Body of pancreas (tissue), 4 donors: ENCODE results near the gene SLC28A1. TPM values are rescaled to one million over a fixed set of nuclear protein-coding genes. Genes with fewer than 3 reads are reported as not detected.

Experiments
- ATAC-seq: fragments of 150-250 bp; one replicate; pipeline ENCODE4 v1.9.1; 2016
- DNase-seq, 4 donors: peaks; one replicate each; pipeline ENCODE4 v3.0.0-alpha.2; 2019
- H3K27ac ChIP-seq, 4 donors: fragments of 200-600 bp; sonication (generic); 1 replicate in 3 of 4; 2 replicates in 1 of 4; pipeline versions ENCODE4 v1.5.1 to v1.6.1; 2016 to 2019; ENCODE audit warnings: mild to moderate bottlenecking in 1 of 4, mixed read lengths in 1 of 4, moderate library complexity in 1 of 4
- H3K27me3 ChIP-seq, 2 donors: fragments of 200-600 bp; sonication (generic); one replicate each; pipeline ENCODE4 v1.6.0; 2016; ENCODE audit warnings: mild to moderate bottlenecking in 1 of 2
- H3K36me3 ChIP-seq, 2 donors: fragments of 200-600 bp; sonication (generic); replicated peaks in 1 of 2; 2 replicates each; pipeline ENCODE4 v1.5.1; 2016; ENCODE audit warnings: low read depth in 2 of 2; ENCODE audit not compliant: insufficient read depth in 1 of 2
- H3K4me1 ChIP-seq: fragments of 200-600 bp; sonication (generic); one replicate; pipeline ENCODE4 v1.6.0; 2016
- H3K4me3 ChIP-seq, 2 donors: fragments of 200-600 bp; sonication (generic); 1 replicate in 1 of 2; 2 replicates in 1 of 2; pipeline ENCODE4 v1.5.1; 2016 to 2019
- H3K9me3 ChIP-seq, 3 donors: fragments of 200-600 bp; sonication (generic); 1 replicate in 2 of 3; 2 replicates in 1 of 3; pipeline ENCODE4 v1.5.1; 2016
- POLR2A ChIP-seq, 3 donors: fragments of 450-650 bp; IDR thresholded peaks; one replicate each; pipeline ENCODE4 v1.6.1; 2016; ENCODE audit warnings: antibody characterized with exemption in 3 of 3, mild to moderate bottlenecking in 2 of 3
- WGBS, 2 donors: methylation state at CpG; one replicate each; pipeline ENCODE4 v1.1.5; 2017; 5-methylcytosine and 5-hydroxymethylcytosine counted together
- intact Hi-C: fragments of 100-400 bp; cut with DNase I; formaldehyde crosslinking; loops from one replicate; pipeline ENCODE4 v1.15.1; 2023
- total RNA-seq, 2 donors: library from RNA; depleted of rRNA; stranded (reverse); fragments of >200 nt; gene quantifications; one replicate each; pipeline ENCODE4 v1.1.0, GENCODE V29; 2016
- TF ChIP-seq, protein P1 (sequence below), 7 experiments: fragments of 450-650 bp in 4 of 7; fragments of 200-600 bp in 3 of 7; sonication (generic) in 3 of 7; IDR thresholded peaks; one replicate each; pipeline ENCODE4 v1.5.1; 2016 to 2019; ENCODE audit warnings: antibody characterized with exemption in 7 of 7

The SLC28A1 gene
- total RNA-seq, 2 donors from 2014 or later, result 0.26 TPM; not detected in 1

DNA sequence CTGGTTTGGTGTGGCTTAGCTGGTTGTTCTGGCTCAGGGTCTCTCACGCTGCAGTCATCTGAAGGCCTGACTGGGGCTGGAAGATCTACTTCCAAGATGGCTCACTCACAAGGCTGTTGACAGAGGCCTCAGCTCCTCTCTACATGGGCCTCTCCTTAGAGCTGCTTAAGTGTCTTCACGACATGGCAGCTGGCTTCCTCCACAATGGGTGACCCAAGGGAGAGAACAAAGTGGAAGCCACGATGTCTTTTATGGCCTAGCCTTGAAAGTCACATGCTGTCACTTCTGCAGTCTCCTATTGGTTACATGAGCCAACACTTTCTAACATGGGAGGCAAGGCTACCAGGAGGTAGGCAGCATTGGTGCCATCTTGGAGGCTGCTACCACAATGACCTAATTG, 83.8 kb downstream of the SLC28A1 start:
- TF ChIP-seq, protein P1, sequence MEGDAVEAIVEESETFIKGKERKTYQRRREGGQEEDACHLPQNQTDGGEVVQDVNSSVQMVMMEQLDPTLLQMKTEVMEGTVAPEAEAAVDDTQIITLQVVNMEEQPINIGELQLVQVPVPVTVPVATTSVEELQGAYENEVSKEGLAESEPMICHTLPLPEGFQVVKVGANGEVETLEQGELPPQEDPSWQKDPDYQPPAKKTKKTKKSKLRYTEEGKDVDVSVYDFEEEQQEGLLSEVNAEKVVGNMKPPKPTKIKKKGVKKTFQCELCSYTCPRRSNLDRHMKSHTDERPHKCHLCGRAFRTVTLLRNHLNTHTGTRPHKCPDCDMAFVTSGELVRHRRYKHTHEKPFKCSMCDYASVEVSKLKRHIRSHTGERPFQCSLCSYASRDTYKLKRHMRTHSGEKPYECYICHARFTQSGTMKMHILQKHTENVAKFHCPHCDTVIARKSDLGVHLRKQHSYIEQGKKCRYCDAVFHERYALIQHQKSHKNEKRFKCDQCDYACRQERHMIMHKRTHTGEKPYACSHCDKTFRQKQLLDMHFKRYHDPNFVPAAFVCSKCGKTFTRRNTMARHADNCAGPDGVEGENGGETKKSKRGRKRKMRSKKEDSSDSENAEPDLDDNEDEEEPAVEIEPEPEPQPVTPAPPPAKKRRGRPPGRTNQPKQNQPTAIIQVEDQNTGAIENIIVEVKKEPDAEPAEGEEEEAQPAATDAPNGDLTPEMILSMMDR (IDR thresholded peaks at IDR 0.05), result no peak
- no peak for TF ChIP-seq POLR2A (IDR thresholded peaks at IDR 0.05)
- no peaks in the 10 kb centered on the region for H3K9me3 ChIP-seq
- no peaks in the 10 kb centered on the region for H3K36me3 ChIP-seq
- WGBS, 2 donors, result 96 to 100% methylated on average over 2 to 3 of the region's 3 CpGs
- no peak overlapping the region for H3K4me3 ChIP-seq
- no peaks in the 10 kb centered on the region for H3K4me1 ChIP-seq
- H3K27ac ChIP-seq, result no peak overlapping the region
- H3K27me3 ChIP-seq, result no peaks in the 10 kb centered on the region
- DNase-seq (no peak), ATAC-seq (no peak)
- intact Hi-C loops, result no loop called here

DNA sequence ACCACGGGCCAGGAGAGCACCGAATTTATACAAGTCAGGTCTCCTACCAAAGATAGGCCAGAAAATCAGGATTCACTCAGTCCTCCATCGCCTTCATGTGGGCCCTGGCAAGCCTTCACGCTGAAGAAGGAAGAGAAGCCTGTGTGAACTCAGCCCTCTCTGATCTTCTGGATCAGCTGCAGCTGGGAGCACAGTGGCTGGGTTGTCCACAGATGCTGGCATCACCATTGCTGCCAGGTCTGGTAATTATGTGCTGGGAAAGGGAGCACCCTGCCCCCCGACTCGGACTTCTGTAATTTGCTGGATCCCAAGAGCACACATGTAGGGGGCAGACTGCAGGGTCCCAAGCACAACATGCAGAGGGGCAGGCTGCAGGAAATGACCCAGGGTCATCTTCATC, 84.8 kb downstream of the SLC28A1 start:
- ATAC-seq (no peak), DNase-seq (no peak)
- no peak for TF ChIP-seq POLR2A (IDR thresholded peaks at IDR 0.05)
- TF ChIP-seq, protein P1 (IDR thresholded peaks at IDR 0.05), result no peak
- Histone ChIP-seq H3K27me3 (no peaks in the 10 kb centered on the region), H3K27ac (no peak overlapping the region), H3K36me3 (no peaks in the 10 kb centered on the region), H3K4me1 (no peaks in the 10 kb centered on the region), H3K9me3 (no peaks in the 10 kb centered on the region), H3K4me3 (no peak overlapping the region)
- WGBS, 2 donors, result 77 to 79% methylated on average over 4 to 5 of the region's 6 CpGs
- intact Hi-C loops, result no loop called here

DNA sequence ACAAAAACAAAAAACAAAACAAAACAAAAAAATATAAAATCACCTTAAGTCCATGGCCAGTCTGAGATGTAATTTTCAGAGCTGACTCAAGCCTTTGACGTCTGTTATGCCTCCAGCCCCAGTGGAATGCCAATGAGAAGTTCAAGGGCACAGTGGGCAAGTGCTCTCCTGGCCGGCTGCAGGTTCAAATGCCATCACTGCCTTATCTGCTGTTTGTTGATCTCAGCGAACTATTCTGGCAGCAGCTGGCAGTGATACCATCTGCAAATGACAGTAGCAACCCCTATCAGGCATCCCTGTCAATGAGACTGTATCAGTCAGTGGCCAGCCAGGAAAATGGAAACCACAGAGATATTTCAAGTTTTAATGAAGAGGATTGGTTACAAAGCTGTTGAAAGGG, 86.4 kb downstream of the SLC28A1 start:
- Histone ChIP-seq H3K27ac (no peak overlapping the region), H3K9me3 (no peaks in the 10 kb centered on the region), H3K36me3 (no peaks in the 10 kb centered on the region), H3K4me1 (no peaks in the 10 kb centered on the region), H3K27me3 (no peaks in the 10 kb centered on the region), H3K4me3 (no peak overlapping the region)
- no peak for ATAC-seq
- no peak for TF ChIP-seq POLR2A (IDR thresholded peaks at IDR 0.05)
- no peak for DNase-seq
- WGBS, 2 donors, result 29 to 31% methylated on average over 3 of the region's 3 CpGs
- intact Hi-C loops, result no loop called here

DNA sequence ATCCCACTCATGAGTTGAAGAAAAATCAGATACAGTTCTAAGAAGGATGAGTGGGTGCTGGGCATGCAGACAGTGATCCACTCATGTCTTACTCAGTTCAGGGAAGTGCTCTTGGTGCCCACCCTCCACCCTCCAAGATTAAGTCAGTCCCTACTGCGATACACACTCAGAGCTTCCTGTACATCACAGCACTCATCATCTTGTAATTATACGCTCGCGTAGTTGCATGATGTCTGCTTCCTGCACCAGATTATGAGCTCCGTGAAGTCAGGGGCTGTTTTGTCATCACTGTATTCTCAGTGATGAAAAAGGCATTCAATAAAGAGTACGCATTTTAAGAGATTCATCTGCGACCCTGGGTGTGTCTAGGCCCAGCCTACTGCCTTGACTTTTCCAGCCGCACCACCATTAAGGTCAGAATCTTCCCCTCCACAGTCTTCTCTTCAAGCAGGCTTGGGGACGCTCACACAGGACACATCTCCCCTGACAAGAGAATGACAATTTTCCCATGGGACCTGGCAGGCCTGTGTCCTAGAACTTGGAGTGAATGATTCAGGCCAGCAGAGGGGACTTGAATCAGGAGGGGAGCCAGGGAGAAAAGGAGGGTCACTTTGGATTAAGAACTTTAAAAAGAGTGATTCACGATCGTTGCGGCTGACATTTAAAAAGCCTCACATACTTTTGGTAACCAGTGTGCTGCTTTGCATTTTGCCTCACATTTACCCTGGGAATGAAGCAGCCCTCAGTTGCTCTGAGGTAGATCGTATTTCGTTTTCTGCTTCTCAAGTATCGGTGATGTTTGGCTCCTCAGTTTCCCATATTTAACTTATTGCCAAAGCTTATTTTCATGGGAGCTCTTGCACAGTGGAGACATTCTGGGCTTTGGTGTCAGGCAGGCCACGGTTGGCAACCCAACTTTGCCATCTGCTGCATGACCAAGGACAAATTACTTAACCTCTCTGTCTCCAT, 89.3 kb downstream of the SLC28A1 start:
- no peaks in the 10 kb centered on the region for H3K9me3 ChIP-seq
- ATAC-seq (no peak), DNase-seq (no peak)
- H3K36me3 ChIP-seq, result no peaks in the 10 kb centered on the region
- TF ChIP-seq POLR2A (IDR thresholded peaks at IDR 0.05), result no peak
- TF ChIP-seq, protein P1 (IDR thresholded peaks at IDR 0.05), result no peak
- H3K27ac ChIP-seq, result no peak overlapping the region
- H3K4me1 ChIP-seq, result no peaks in the 10 kb centered on the region
- H3K27me3 ChIP-seq, result no peaks in the 10 kb centered on the region
- H3K4me3 ChIP-seq, result no peak overlapping the region
- 80 to 85% methylated on average over 16 of the region's 16 CpGs for WGBS, 2 donors
- intact Hi-C loops, result no loop called here

DNA sequence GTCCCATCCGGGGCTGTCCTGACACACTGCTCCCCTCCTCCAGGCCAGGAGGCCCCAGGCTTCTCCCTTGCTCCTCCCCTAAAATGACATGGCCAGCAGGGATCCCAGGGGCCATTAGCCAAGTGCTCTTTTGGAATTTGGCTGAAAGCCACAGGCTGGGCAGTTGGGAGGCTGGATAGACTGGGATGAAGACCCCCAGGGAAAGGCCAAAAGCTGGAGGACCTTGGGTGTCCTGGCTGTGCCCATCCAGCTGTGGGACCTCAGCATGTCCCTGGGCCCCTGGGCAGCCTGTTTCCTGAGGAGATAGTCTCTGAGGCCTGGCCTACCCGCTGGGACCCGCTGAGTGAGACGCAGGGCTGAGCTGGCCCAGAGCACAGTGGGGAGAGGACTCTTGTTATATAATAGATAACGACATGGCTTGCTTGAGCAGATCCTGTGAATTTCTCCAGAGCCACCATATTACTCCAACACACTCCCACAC, 91.4 kb downstream of the SLC28A1 start:
- ATAC-seq (no peak), DNase-seq (no peak)
- intact Hi-C loops, result no loop called here
- TF ChIP-seq, protein P1 (IDR thresholded peaks at IDR 0.05), result no peak
- no peak for TF ChIP-seq POLR2A (IDR thresholded peaks at IDR 0.05)
- WGBS, 2 donors, result 74 to 80% methylated on average over 5 of the region's 5 CpGs
- H3K36me3 ChIP-seq, result no peaks in the 10 kb centered on the region
- H3K27ac ChIP-seq, result no peak overlapping the region
- no peaks in the 10 kb centered on the region for H3K27me3 ChIP-seq
- H3K4me3 ChIP-seq, result no peak overlapping the region
- H3K4me1 ChIP-seq, result peaks cover 10% of the 10 kb centered on the region
- H3K9me3 ChIP-seq, result no peaks in the 10 kb centered on the region
